COLO668 (cell line): Measurements from ENCODE around the gene FCHO1.

Experiments
- DNase-seq: peaks from one replicate; lab custom pipeline; 2025; ENCODE audit not compliant: unreplicated experiment; lab: John Stamatoyannopoulos, UW

Gene FCHO1

DNA sequence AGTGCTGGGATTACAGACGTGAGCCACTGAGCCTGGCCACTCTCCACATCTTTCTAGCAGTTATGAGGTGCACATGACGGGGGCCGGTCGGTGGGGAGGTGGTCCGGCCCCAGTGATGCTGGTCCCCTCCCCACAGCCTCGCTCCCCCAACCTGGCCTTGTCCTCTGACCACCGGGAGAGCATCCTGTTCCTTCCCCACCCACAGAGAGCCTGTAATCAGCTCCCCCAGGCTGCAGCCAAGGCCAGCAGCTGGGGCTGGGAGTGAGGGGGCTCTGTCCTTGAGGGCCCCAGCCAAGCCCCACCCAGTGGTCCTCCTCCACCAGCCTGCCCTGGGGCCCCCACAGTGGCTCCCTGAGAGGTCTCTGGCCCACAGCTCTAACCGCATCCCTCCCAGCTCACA lies 73.1 kb downstream of the FCHO1 start:
- no peak for DNase-seq

DNA sequence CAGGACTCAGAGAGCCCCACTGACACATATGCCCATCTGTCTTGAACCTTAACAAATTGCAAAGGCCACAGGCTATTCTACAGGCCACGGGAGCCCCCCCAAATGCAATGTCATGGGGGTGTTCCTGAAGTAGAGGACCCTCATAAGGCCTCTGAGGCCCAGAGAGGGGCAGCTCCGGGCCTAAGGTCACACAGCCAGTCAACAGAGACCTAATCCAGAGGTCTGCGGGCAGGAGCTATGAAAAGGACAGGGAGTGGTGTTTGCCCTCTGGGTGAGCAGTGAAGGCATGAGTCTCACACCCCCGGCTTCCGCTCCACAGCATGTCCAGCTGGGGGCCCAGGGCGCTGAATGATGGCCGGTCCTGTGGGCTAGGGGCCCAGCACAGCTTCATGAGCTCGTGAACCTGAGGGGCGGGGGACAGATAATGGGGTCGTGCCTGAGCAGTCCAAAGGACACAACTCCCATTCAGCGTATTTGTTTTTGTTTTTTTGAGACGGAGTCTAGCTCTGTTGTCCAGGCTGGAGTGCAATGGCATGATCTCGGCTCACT lies 75.3 kb downstream of the FCHO1 start:
- no peak for DNase-seq

GRCh38 chr19:17829855-17830566 lies 78.7 kb downstream of the FCHO1 start:
- peak; percentile 55 for DNase-seq

GRCh38 chr19:17830567-17831418 lies 79.5 kb downstream of the FCHO1 start:
- peak; percentile 84 for DNase-seq

DNA sequence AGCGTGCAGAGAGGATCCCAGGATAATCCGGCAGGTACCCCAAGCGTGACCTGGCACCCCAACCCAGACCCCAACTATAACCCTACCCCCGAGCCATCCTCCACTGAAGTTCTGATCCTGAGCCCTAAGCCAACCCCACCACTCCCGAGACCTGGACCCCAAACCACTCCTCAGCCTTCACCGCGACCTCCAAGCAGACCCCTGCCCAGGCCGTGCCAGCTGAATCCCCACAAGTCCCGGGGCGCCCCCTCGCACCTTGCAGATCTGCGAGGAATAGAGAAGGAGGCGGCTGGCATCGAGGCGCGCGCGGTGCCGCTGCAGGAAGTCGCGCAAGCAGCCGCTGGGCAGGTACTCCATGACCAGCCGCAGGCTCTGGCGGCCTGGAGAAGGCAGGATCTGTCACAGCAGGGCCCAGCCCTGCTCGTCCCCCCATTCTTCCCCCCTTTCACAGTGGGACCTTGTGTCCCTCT lies 80.2 kb downstream of the FCHO1 start:
- peak; percentile 50 for DNase-seq

DNA sequence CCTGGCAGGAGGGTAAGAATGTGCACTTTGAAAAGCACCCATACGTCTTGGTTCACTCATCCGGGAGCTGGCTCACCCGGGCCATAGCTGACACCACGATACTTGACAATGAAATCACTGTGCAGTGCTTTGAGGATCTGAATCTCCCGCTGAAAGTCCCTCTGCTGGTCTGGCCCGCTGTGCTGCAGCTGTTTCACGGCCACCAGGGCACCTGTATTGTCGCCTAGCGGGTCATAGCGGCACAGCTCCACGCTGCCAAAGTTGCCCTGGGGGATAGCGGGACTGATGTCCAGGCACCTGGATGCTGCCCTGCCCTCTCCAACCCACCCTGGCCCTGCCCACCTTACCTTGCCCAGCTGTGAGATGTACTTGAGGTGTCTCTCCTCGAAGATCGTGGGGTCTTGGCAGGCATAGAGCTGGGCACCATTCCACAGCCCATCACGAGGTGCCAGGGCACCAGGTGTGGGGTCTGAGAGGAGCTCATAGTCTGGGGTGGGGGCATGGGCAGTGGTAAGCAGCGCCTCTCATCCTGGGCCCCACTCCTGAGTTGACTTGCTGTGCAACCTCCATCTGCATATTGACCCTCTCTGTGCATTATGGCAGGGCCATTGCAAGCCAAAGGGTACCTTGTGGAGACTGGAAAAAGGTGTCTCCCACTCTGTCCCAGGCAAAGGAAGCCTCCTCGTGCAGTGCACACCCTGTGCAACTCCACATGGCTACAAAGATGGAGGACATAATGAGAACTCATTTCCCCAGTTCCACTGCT lies 81.3 kb downstream of the FCHO1 start:
- peak; percentile 15 for DNase-seq

DNA sequence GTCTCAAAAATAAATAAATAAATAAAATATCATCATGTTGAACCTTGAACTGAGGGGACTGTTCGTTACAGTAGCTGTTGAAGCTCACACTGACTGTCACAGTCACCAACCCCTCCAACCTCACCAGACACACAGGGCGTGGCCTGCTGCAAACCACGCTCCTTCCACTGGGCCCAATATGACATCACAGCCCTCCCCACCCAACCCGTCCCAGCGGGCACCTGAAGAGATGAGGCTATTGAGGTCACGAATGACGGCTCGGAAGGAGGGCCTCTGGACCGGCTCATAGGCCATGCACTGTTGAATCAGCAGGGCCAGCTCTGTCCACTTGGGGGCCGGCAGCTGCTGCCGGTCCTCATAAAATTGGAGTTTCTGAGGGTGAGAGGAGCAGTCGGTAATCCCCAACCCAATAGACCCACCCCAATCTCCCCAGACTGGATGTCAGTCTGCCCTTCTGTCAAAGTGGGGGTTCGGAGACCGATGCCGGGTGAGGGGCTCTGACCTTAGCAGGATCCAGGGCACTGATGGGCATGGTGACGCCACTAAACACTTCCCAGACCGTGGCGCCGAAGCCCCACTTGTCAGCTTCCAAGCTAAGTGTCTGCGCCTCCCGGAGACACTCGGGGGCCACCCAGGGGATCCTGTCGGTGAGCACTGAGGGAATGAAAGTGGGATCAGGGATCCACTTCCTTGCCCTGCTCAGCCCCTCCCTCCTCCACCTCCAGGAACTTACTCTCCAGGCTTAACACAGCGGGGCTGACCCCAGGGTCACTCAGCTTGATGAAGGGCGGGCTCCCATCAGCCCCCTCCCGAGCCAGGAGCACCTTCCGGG lies 83.3 kb downstream of the FCHO1 start:
- DNase-seq, result peak; percentile 27

GRCh38 chr19:17835182-17836006 lies 84.1 kb downstream of the FCHO1 start:
- DNase-seq, result peak; percentile 75

DNA sequence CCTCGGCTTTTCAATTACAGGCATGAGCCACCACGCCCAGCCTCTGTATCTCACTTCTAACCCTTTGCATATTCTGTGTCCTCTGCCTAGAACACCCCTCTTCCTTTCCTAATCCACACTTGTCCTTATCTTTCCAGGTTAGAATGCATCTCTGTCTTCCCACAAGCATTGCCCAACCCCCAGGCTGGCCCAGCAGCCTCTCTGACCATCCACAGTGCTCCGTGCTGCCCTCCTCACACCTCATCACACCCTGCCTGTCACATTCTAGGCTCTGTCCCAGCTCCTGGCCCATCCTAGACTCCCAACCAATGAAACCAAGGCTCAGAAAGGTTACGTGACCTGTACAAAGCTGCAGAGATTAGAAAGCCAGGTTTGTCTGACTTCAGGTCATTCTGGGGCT lies 85.3 kb downstream of the FCHO1 start:
- no peak for DNase-seq

- no peak for DNase-seq
Observed at GRCh38 chr19:17837972-17838371, 86.7 kb downstream of the FCHO1 start.
